ENCODE data around the gene LRP6.
"Not testable (repeated sequence)": the region's sequence is repeated elsewhere in the genome, so short reads cannot be mapped to it uniquely, and the experiment has no call there.

Gene LRP6

GRCh38 chr12:12115514-12115913 lies 151.3 kb downstream of the LRP6 start:
- TF ChIP-seq, protein P1, sequence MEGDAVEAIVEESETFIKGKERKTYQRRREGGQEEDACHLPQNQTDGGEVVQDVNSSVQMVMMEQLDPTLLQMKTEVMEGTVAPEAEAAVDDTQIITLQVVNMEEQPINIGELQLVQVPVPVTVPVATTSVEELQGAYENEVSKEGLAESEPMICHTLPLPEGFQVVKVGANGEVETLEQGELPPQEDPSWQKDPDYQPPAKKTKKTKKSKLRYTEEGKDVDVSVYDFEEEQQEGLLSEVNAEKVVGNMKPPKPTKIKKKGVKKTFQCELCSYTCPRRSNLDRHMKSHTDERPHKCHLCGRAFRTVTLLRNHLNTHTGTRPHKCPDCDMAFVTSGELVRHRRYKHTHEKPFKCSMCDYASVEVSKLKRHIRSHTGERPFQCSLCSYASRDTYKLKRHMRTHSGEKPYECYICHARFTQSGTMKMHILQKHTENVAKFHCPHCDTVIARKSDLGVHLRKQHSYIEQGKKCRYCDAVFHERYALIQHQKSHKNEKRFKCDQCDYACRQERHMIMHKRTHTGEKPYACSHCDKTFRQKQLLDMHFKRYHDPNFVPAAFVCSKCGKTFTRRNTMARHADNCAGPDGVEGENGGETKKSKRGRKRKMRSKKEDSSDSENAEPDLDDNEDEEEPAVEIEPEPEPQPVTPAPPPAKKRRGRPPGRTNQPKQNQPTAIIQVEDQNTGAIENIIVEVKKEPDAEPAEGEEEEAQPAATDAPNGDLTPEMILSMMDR (conservative IDR thresholded peaks at IDR 0.05; ENCODE audit: low read length) = no peak
- DNase-seq (ENCODE audit: low read depth) = no peak
- no peak overlapping the region for H3K4me3 ChIP-seq (ENCODE audit: low read length)

GRCh38 chr12:12110923-12111555 lies 155.8 kb downstream of the LRP6 start:
- not testable (repeated sequence) for H3K4me3 ChIP-seq (ENCODE audit: low read length); DNase-seq (ENCODE audit: low read depth)

GRCh38 chr12:12108441-12109058 lies 158.3 kb downstream of the LRP6 start:
- DNase-seq (ENCODE audit: low read depth) = no peak
- no peak overlapping the region for H3K4me3 ChIP-seq (ENCODE audit: low read length)
- TF ChIP-seq, protein P1 (conservative IDR thresholded peaks at IDR 0.05; ENCODE audit: low read length) = no peak

DNA sequence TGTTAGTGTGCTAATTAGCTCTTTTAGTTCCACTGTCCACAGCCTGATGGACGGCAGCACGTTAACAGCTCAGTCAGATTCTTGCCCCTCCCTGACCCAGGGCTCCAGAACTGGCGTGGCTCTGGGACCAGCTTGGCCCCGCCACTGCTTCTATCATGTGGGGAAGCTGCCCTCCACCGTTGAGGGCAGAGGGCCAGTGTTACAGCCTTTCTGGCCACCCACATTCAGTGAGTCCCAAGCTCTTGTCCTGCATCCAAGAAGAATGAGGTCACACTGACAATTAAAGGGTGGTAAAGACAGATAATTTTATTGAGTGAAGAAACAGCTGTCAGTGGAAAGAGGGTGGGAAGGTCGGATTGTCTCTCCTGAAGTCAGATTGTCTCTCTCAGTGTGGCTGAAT lies 159.2 kb downstream of the LRP6 start:
- no peak for DNase-seq (ENCODE audit: low read depth)
- no peak overlapping the region for H3K4me3 ChIP-seq (ENCODE audit: low read length)
- TF ChIP-seq, protein P1 (conservative IDR thresholded peaks at IDR 0.05; ENCODE audit: low read length) = no peak

DNA sequence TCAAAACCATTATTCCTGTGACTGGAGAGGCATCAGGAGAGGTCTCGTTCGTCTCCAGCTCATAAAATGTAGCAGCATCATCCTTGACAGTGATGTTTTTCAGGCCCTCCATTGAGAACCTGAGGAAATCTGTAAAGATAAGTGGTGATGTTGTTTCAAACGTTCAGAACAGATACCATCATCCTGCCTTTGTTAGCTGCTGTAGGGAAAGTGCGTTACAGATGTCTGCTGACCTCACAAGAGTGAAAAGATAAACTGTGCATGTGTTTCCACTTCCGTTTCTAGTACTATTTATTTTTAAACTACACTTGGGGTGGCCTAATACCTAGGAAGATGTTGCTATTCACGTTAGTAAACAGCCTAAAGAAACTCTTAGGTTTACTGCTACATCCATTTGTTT lies 167.7 kb downstream of the LRP6 start:
- no peak for DNase-seq (ENCODE audit: low read depth)
- TF ChIP-seq, protein P1 (conservative IDR thresholded peaks at IDR 0.05; ENCODE audit: low read length) = no peak
- H3K4me3 ChIP-seq (ENCODE audit: low read length) = no peak overlapping the region

DNA sequence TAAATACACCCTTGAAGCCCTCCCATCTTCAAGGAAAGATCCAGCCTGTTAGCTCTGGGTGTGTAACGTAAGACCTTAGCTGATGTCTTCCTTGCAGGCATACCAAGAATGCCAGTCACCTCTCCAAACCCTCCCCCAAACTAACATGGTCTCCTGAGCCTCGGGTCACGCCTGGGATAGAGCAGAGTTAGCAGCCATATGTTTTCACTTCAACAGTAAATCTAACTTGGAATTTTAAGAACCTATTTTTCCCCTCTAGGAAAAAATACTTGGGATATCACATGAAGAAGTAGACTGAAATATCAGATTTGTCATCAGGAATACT lies 168.2 kb downstream of the LRP6 start:
- TF ChIP-seq, protein P1 (conservative IDR thresholded peaks at IDR 0.05; ENCODE audit: low read length) = no peak
- no peak for DNase-seq (ENCODE audit: low read depth)

DNA sequence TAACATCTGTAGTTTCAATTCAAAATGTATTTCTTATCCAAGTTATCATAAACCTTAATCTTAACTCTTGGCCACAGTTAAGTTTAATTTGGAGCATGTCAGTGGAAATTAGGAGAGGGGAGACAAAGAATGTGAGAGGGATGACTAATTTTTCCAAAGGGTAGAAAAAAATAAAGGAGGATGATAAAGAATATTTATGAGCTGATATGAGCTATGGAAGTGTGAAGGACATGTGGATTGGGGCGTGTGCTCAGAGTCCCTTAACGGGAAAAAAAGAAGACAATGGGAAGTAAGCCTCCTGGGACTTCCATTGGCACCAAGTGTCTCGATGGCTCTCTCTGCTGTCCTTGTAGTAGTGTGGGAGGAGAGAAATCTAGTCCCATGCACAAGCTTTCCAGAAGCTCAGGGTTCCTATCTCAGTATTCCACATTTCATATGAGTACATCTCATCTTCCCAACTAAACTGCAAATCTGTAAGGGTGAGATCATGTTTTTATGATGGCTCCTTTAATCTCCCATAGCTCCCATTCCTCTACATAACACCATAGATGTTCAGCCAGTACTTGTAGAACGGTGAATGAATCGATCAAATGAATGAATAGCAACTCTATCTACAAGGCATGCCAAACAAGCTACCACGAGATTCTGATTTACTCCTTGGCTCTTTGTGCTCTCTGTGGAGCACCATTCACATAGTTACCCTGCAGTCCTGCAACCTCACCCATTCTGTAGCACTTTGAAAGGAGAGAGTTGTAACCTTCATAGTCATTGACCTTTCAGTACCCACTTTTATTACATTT lies 168.8 kb downstream of the LRP6 start:
- TF ChIP-seq, protein P1 (conservative IDR thresholded peaks at IDR 0.05; ENCODE audit: low read length) = no peak
- no peak for DNase-seq (ENCODE audit: low read depth)

More for the DNA sequence above, 168.2 kb downstream of the LRP6 start:
- no peak overlapping the region for H3K4me3 ChIP-seq (ENCODE audit: low read length)

More for the DNA sequence above, 168.8 kb downstream of the LRP6 start:
- H3K4me3 ChIP-seq (ENCODE audit: low read length) = no peak overlapping the region
